GM19239 (cell line): ENCODE data around the gene ABAT.
A peak's percentile ranks its signal among the peaks of the same experiment; 100 is the strongest.
"Not testable (repeated sequence)": the region's sequence is repeated elsewhere in the genome, so short reads cannot be mapped to it uniquely, and the experiment has no call there.

ENCODE experiments used
- DNase-seq: peaks from one replicate; pipeline ENCODE4 v3.0.0; 2011; ENCODE audit warnings: low spot score; ENCODE audit not compliant: insufficient read length
- FAIRE-seq: peaks from 2 replicates; lab custom pipeline; 2011; peaks lifted over from hg19 to GRCh38; lab: Jason Lieb, UNC

ABAT gene

DNA sequence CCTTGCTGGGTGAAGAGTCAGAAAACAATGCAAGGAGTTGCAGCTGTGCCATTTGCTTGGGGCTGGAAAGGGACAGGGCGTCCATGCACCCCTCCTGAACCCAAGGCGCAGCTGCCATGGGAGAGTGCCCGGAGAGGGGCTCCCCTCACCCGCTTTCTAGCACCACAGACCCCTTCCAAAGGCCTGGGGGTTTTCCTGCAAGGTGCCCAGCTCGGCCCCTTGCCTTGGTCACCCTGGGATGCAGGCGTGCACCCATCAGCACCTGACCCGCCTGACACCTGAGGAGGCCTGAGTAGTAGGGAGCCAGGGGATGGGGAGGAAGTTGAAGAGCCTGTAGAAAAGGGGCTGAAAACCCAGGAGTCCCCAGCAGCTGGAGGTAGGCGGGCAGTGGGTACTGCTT, 92.8 kb downstream of the ABAT start:
- DNase-seq (no peak), FAIRE-seq (no peak)

DNA sequence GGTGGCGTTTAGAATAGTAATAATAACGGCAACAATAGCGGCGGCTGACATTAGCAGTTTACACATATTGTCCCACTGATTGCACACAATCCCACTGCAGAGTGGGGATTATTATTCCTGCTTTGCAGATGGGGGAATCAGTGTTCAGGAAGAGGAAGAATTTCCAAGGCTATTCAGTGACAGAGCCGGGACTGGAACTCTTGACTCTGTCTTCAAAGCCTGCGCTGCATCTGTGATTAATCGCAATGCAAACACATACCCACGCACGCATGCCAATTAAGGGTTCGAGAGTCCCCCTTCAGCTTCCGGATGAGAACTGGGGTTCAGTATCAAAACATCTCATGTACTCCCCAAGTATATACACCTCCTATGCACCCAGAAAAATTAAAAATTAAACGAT, 93.9 kb downstream of the ABAT start:
- FAIRE-seq, result no peak
- no peak for DNase-seq

DNA sequence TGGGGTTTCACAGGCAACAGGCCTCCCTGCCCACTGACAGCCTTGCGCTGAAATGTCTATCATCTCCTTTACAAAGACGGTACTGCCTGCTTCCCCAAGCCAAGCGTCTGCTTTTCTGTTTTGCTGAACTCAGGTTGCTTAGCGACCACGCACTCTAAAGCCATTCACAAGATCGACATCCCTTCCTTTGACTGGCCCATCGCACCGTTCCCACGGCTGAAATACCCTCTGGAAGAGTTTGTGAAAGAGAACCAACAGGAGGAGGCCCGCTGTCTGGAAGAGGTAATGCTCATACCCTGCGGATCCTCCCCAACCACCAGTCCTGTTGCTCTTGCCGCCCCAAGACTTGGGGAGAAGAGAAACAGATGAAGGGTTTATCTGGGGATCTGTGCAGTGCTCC, 94.3 kb downstream of the ABAT start:
- DNase-seq (no peak), FAIRE-seq (no peak)

DNA sequence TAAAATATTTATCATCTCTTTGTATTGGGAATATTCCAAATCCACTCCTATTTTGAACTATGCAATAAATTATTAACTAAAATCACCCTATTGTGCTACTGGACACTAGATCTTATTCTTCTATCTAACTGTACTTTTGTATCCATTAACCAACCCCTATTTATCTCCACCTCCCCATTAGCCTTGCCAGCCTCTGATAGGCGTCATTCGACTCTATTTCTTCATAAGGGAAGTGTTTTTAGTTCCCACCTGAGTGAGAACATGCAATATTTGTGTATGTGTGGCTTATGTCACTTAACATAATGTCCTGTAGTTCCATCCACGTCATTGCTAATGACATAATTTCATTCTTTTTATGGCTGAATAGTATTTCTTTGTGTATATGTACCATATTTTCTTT, 99.1 kb downstream of the ABAT start:
- no peak for DNase-seq
- no peak for FAIRE-seq

DNA sequence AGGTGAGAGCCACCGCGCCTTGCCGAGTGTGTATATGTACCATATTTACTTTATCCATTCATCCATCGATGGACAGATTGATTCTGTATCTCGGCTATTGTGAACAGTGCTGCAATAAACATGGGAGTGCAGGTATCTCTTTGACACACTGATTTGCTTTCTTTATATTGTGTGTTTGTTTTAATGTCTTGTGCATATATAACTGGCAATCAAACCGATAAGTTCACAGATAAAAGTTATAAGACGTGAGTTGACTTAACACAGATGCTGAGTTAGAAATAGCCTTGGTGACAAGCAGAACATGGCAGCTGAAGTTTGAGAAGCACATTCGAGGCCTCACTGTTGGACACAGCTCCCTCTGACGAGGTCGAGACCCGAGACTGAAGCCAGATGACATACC, 99.8 kb downstream of the ABAT start:
- no peak for FAIRE-seq
- no peak for DNase-seq

DNA sequence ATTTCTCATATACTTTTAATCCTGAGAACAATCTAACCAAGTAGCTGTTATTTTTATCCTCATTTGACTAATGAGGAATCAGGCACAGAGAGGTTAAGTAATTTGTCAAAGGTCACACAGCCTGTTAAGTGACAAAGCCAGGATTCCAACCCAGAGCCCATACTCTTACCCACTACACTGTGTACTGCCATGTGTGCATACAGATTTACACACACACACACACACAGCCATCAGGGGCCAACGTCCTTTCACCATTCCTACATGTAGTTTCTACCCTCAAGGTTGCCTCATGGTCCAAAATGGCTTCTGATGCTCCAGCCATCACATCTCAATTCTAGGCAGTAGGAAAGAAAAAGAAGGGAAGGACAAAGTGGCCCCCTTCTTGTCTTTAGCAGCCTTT, 100.9 kb downstream of the ABAT start:
- no peak for FAIRE-seq
- no peak for DNase-seq

DNA sequence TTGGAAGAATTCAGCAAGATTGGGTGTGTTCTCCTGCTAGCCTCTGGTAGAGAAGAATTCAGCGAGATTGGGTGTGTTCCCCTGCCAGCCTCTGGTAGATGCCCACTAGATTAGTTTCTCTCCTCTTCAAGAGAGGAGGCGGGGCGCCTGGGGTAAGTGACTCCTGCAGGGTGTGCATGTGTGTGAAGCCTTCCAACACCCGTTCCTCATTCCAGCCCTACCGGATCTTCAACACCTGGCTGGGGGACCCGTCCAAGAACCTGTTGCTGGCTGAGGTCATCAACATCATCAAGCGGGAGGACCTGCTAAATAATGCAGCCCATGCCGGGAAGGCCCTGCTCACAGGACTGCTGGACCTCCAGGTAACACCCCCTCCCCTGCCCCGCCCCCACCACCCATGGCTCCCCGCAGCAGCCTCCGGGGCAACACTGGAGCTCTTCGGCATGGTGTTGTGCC, 101.7 kb downstream of the ABAT start:
- no peak for FAIRE-seq

DNA sequence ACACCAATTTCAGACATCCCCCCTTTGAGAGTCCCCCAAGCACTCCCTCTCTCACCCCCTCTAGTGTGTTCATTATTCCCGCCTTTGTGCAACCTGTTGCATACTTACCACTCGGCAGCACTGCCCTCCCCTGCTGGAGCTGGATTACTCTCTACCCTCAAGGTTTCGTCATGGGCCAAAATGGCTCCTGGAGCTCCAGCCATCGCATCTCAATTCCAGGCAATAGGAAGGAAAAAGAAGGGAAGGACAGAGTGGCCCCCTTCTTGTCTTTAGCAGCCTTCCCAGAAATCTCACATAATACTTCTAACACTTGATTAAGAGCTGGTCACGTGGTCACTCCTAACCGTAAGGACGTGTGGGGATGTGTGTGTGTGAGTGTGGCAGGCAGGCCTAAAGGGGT, 102.8 kb downstream of the ABAT start:
- no peak for DNase-seq
- FAIRE-seq, result no peak

More for the DNA sequence above, 101.7 kb downstream of the ABAT start:
- DNase-seq, result no peak

DNA sequence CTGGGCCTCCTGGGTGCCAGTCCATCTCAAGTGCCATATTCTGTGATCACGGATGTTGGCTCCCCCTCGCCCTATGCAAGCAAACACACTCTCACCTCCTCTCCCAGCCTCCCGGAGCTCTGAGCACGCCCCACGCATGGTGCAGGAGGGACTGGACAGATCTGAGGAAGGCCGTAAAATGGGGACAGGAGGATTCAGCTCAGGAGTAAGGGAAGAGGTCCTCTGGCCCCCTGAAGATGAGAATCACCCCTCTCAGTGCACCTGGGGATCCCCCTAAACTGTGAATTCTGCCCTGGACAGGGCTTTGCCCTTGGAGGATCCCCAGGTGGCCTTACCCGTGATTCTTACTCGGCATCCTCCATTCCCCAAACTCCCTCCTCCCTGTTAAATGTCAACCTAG, 107.4 kb downstream of the ABAT start:
- FAIRE-seq, result no peak
- no peak for DNase-seq

DNA sequence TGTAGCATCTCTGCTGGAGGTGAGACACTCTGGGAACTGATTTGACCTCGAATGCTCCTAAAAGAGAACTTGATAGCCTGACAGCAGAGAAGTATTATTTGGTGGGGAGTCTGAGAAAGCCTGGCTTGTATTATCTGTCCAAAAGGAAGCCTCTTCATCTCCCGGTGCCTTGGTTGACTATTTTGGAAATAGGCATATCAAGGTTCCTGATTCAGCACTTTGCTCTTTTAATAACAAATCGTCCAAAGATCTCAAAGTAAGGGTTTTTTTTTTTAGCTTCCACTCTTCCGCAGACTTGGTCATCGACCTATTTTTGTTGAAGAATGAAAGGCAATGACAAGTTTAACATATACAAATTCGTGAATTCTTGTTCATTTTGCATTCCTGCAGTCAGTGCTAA, 108.3 kb downstream of the ABAT start:
- DNase-seq (no peak), FAIRE-seq (no peak)

DNA sequence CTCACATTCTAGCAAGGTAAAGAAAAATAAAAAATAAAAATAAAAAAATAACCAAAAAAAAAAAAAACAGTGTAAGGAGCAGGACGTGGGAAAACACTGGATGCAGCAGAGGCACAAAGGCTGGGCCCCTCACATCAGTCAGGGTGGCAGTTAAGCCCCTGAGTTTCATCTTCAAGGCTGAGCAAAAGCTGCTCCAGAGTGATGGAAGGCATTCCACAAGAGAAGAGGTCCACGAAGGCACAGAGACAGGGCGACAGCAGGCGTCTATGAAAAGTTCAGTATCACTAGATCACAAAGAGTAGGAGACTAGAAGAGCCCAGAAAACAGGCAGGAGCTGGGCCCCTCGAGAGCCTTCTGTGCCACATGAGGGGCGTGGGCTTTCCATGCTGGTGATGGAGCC, 111.0 kb downstream of the ABAT start:
- DNase-seq (no peak), FAIRE-seq (no peak)

DNA sequence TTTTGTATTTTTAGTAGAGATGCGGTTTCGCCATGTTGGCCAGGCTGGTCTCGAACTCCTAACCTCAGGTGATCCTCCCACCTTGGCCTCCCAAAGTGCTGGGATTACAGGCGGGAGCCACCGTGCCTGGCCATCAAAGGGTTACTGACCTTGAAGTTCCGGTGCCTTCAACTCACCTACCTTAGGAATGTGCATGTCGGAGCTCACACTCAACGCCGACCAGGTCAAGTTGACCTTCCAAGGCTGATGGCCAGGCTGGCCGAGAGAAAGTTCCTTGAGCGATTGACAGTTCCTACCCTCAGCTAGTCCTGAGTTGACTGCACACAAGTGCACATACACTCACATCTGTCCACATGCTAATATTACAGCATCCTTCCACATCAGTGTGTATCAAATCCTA, 111.9 kb downstream of the ABAT start:
- FAIRE-seq, DNase-seq: not testable (repeated sequence)

DNA sequence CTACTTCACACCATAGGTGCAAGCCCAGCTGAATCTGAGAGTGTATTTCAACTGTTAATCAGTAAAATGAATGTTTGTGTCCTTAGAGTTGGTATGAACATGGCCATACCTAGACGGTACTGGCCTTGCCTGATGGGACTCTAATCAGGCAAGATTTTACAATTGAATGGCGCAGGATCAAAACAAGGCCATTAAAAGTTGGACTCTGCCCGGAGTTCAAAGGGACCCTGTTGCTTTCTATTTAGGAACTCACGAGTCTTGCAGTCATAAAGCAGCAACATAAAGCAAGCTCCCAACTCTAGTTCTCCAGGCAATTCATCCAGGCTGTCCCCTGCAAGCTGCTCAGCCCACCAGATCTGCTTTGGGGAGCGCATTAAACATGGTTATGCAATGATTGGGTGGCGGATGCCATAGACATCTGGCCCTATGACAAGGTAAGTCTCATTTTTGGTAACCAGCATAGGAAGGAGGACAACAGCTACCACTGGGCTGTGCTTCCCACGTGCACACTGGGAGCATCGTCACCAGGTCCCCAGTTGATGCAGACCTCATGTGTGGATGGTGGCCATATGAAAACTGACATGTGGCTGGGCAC, 114.3 kb downstream of the ABAT start:
- no peak for FAIRE-seq
- DNase-seq, result no peak

DNA sequence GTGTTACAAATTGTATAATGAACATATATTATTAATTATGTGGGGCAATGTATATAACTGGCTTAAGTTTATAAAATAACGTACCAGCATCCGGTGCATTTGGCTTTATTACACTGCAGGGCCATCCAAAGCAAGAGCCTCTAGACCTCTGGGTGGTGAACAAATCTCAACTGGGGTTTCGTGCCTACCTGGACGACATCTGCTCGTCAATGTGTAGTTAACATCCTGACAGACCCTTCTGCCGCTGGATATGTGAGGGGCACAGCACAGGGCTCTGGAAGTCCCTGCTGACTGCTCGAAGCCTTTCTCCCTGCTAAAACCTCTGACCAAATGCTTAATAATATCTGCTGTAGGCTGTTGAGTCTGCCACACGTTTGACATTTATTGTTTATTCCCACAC, 120.7 kb downstream of the ABAT start:
- DNase-seq (no peak), FAIRE-seq (no peak)

DNA sequence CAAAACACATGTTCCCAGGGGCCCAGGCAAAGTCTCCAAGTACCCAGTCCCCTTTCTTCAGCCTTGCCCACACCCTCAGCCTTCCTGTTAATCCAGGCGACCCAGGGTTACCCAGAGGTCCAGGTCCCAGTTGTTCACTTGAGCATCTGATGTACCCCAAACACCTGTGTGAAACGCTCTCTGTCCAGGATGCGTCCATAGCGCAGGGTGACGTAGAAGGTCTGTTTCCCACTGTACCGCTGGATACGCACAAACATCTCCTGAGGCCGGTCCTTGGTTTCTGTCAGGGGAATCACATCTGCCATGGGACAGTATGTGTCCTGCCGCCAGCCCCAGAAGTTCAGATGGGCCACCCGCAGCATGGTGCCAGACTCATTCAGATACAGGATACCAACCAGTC, 121.4 kb downstream of the ABAT start:
- DNase-seq (no peak), FAIRE-seq (no peak)

DNA sequence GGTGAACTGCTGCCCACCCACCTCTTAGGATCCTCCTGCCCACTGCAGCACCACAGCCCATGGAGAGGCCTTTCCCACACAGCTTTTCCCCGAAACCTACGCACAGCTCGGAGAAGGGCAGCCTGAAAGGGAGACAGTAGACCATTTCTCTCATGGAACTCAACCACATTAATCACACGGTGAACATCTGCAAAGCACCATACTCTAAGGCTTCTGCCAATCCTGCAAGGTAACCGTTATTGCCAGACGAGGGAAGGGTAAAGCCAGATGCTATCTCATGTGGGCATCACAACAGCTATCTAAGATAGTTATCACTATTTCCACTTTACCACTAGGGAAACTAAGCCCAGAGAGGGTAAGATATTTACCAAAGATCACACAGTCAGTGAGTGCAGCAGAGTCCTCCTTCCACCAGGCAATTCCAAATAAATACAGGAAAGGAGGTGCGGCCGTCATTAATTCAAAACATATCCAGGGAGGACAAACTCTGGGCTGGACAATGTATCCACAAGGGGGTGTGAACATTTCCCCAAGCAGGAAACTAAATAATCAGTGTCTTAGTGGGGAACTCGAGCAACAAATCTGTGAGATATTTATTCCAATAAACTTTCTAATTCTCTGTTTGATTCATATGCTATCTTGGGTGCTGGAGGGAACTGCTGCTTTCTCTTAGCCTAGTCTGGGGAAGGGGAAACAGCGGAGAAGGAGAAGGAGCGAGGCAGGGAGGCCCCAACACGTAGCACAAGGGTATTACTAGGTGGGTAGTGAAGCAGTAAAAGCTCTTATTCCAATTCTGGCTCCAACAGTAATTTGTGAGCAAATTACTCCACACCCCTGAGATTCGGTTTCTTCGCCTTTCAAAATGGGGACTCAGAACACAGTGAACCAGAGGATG, 122.3 kb downstream of the ABAT start:
- FAIRE-seq, result no peak

DNA sequence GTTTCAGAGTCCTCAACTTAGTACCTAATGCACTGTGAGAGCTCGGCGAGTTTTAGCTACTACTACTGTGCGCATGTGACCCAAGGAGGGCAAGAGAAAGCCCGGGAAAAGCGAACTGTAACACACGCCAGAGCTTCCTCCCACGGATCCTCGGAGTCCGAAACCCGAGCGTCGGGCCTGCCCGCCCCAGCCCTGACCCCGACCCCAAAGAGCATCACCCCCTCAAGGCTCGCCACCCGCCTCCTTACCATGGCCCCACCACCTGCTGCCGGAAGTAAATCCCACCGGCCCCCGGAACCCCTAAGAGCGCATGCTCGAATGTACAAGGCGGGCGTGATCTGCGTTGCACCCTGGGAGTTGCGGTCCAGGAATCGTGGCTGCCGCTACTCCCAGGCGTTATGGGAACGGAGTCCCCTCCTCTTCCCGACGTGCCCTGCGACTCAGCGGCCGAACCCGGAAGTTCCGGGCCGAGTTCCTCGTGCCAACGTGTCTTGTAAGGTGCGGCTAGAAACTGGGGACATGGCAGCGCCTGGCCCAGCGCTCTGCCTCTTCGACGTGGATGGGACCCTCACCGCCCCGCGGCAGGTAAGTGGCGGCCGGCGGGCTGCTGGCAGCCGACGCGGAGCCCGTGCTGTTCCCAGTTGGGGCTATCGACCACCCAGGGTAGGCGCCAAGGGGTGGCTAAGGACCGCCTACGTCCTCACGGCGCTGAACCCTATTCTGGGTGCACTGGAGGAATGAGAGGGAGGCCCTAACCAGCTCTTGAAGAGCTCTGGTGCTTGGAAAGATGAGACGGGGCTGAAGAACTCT, 123.2 kb downstream of the ABAT start, which contains the start of the genes PMM2 and TMEM186:
Gene PMM2 (plus strand): TSS at position 476 of the 810 bp plus-strand sequence. CDS start 44 bp downstream, at position 520.
Gene TMEM186 (minus strand): TSS at position 276 of the 810 bp plus-strand sequence. CDS start 25 bp downstream, at position 251.
- peak; percentile 96 for FAIRE-seq
- DNase-seq, result peak; percentile 95

More for the DNA sequence above, 122.3 kb downstream of the ABAT start:
- DNase-seq, result no peak

DNA sequence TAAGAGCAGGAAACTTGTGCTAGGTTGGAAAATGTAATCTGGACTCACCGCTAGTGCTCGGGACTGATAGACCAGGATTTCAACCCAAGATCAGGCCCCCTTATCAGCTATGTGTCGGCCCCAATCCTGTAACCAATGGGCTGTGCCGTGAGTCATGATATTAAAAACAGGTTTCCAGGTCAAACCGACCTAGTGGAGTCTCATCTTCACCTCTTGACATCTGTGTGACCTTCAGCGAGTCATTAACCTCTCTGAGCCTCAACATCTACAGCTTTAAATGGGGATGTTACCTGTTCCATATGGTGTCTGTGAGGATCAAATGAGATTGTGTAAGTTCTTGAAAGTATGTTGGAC, 123.7 kb downstream of the ABAT start:
- FAIRE-seq, result no peak

DNA sequence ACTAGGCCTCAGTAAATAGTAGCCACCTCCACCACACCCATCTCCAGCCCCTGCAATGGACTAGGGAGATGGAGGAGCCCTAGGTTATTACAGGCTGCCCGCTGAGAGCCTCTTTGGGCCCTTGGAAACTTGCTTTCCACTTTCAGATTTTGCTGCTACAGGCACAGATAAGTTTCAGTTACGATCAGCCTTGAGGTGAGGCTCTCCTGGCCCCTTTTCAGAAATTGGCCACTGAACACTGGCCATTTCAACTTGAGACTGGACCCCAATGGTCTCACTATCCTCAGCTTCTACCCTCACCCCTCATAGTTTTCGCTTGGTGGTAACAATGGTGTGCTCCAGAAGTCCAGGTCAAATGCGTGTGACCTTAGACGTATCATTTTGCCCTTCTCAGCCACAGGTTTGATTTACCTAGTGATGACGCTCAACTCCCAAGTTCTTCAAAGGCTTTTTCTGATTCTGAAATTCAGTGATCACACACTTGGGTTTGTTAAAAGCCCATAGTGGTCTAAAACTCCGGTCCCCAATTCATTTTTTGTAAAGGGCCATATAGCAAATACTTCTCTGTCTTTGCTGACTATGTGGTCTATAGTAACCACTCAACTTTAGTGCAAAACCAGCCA, 124.2 kb downstream of the ABAT start:
- DNase-seq, result no peak
- FAIRE-seq, result no peak

More for the DNA sequence above, 123.7 kb downstream of the ABAT start:
- DNase-seq, result no peak

DNA sequence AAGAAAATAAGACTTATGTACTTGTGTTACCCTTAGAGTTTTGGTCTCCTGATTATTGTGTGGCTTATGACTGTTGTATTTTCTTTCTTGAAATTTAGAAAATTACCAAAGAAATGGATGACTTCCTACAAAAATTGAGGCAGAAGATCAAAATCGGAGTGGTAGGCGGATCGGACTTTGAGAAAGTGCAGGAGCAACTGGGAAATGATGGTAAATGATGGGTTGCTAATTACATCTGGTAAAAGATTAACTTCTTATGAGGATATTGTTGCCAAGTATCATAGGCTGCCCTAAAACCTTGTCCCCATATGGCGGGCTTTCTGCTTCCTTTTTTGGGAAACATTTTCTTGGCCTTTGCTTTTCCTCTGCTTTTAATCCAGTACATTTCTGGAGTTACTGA, 127.3 kb downstream of the ABAT start:
- no peak for FAIRE-seq
- no peak for DNase-seq
